ENCODE measurements around the gene ZNF835. TPM values are rescaled to one million over a fixed set of nuclear protein-coding genes. Genes with fewer than 3 reads are reported as not detected.

Gene ZNF835
- total RNA-seq: under 0.01 and 0.89 TPM in 2 replicates

DNA sequence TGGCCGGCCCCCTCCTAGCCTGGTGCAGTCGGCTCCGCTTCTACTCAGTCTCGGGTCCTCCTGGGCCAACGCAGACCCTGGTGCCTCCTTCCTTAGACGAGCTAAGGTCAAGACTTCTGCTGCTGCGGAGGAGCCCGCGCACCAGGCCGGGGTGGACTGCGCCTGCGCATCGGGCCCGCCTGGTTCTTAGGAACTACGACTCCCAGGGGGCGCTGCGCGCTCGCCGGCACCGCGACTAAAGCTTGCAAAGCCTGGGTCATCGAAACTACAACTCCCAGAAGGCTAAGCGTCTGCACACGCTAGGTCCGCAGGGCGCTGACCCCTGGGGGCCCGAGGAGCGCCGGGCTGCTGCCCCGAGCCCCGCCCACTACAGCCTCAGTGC, at the start of gene ZNF835:
TSS of gene ZNF835 (minus strand) at position 145 of the 382 bp plus-strand sequence. CDS start 6,559 bp downstream, outside the sequence.

GRCh38 chr19:56642711-56643459, 28.7 kb downstream of the ZNF835 start, which contains the start of gene SMIM17:
Gene SMIM17 (plus strand): TSS chr19:56643159. CDS start chr19:56645668, 2,509 bp downstream.

Other genes starting within 250 kb of the ZNF835 start
- gene ZNF667, start 194.4 kb downstream of the ZNF835 start, total RNA-seq: 1.0 and 1.3 TPM in 2 replicates
- gene ZNF471, start 163.9 kb downstream of the ZNF835 start, total RNA-seq: 0.50 and 0.89 TPM in 2 replicates
- gene ZFP28, start 132.8 kb downstream of the ZNF835 start, total RNA-seq: 5.5 and 5.9 TPM in 2 replicates
- 0.59 and 1.2 TPM in 2 replicates for gene ZNF470, start 104.3 kb downstream of the ZNF835 start, total RNA-seq
- gene ZNF71, start 76.5 kb downstream of the ZNF835 start, total RNA-seq: 5.5 and 6.1 TPM in 2 replicates
- 0.17 TPM in 1 of 2 replicates, not detected in the other for gene SMIM17, start 28.6 kb downstream of the ZNF835 start, total RNA-seq
- 0.84 and 1.6 TPM in 2 replicates for gene PEG3, start 169.0 kb upstream of the ZNF835 start, total RNA-seq
- not detected in 2 replicates for gene ZIM2, start 169.0 kb upstream of the ZNF835 start, total RNA-seq